Measurements from ENCODE around the gene PBX1.

The PBX1 gene

GRCh38 chr1:164564378-164564777 is 5.4 kb downstream of the PBX1 start:
- no peak for DNase-seq

- DNase-seq = no peak
Observed at GRCh38 chr1:164565357-164565756, 6.4 kb downstream of the PBX1 start.

GRCh38 chr1:164567774-164568173 is 8.8 kb downstream of the PBX1 start:
- no peak for DNase-seq

- no peak for DNase-seq
Observed at GRCh38 chr1:164569241-164569640, 10.3 kb downstream of the PBX1 start.

- no peak for DNase-seq
Observed at GRCh38 chr1:164569866-164570265, 10.9 kb downstream of the PBX1 start.

GRCh38 chr1:164571333-164571732 is 12.3 kb downstream of the PBX1 start:
- no peak for DNase-seq

GRCh38 chr1:164575356-164575886 is 16.4 kb downstream of the PBX1 start:
- DNase-seq = no peak

- no peak for DNase-seq
Observed at GRCh38 chr1:164576291-164577271, 17.6 kb downstream of the PBX1 start.

- DNase-seq = no peak
Observed at GRCh38 chr1:164577291-164577690, 18.3 kb downstream of the PBX1 start.

- no peak for DNase-seq
Observed at GRCh38 chr1:164578479-164579200, 19.7 kb downstream of the PBX1 start.

GRCh38 chr1:164579381-164579780 is 20.4 kb downstream of the PBX1 start:
- DNase-seq = no peak

GRCh38 chr1:164581762-164582161 is 22.8 kb downstream of the PBX1 start:
- DNase-seq = no peak

- no peak for DNase-seq
Observed at GRCh38 chr1:164583196-164583595, 24.2 kb downstream of the PBX1 start.

GRCh38 chr1:164583835-164584539 is 25.0 kb downstream of the PBX1 start:
- no peak for DNase-seq

GRCh38 chr1:164586591-164586990 is 27.6 kb downstream of the PBX1 start:
- DNase-seq = no peak

- no peak for DNase-seq
Observed at GRCh38 chr1:164587617-164588501, 28.9 kb downstream of the PBX1 start.

GRCh38 chr1:164588516-164589341 is 29.7 kb downstream of the PBX1 start:
- no peak for DNase-seq

GRCh38 chr1:164589408-164589807 is 30.4 kb downstream of the PBX1 start:
- DNase-seq = no peak

GRCh38 chr1:164589961-164590507 is 31.1 kb downstream of the PBX1 start:
- no peak for DNase-seq

- DNase-seq = no peak
Observed at GRCh38 chr1:164590592-164590991, 31.6 kb downstream of the PBX1 start.

- DNase-seq = no peak
Observed at GRCh38 chr1:164591858-164592257, 32.9 kb downstream of the PBX1 start.

Measured in activated naive CD4-positive, alpha-beta T cell (primary cell).